Suprapubic skin (tissue), 4 donors: Measurements from ENCODE around the gene MPEG1. TPM values are rescaled to one million over a fixed set of nuclear protein-coding genes. Genes with fewer than 3 reads are reported as not detected.

Experiments
- DNase-seq, 2 donors: peaks; one replicate each; pipeline ENCODE4 v3.0.0-alpha.2; 2019; ENCODE audit warnings: low spot score in 2 of 2
- H3K27ac ChIP-seq: fragments of 200-600 bp; sonication (generic); one replicate; pipeline ENCODE4 v1.5.1; 2019
- H3K27me3 ChIP-seq: fragments of 200-600 bp; sonication (generic); one replicate; pipeline ENCODE4 v1.5.1; 2019
- H3K36me3 ChIP-seq: fragments of 200-600 bp; sonication (generic); one replicate; pipeline ENCODE4 v1.5.1; 2019
- H3K4me1 ChIP-seq: fragments of 200-600 bp; sonication (generic); one replicate; pipeline ENCODE4 v1.5.1; 2019
- H3K4me3 ChIP-seq: fragments of 200-600 bp; sonication (generic); one replicate; pipeline ENCODE4 v1.5.1; 2019; ENCODE audit warnings: mild to moderate bottlenecking
- H3K9me3 ChIP-seq: fragments of 200-600 bp; sonication (generic); one replicate; pipeline ENCODE4 v1.5.1; 2019
- CTCF ChIP-seq, 2 donors: fragments of 200-600 bp in 1 of 2; fragments of 450-650 bp in 1 of 2; sonication (generic) in 1 of 2; IDR thresholded peaks; one replicate each; pipeline ENCODE4 v1.5.1; 2016 to 2019; ENCODE audit warnings: antibody characterized with exemption in 2 of 2, mild to moderate bottlenecking in 1 of 2, moderate library complexity in 1 of 2
- EP300 ChIP-seq: sonication (generic); formaldehyde crosslinking; IDR thresholded peaks from one replicate; pipeline ENCODE4 v1.6.1; 2017; ENCODE audit warnings: antibody characterized with exemption
- POLR2A ChIP-seq, 2 donors: fragments of 450-650 bp; IDR thresholded peaks; one replicate each; pipeline ENCODE4 v1.6.1; 2017; ENCODE audit warnings: antibody characterized with exemption in 2 of 2, mild to moderate bottlenecking in 2 of 2, moderate library complexity in 2 of 2
- POLR2AphosphoS5 ChIP-seq, 3 donors: sonication (generic); formaldehyde crosslinking; IDR thresholded peaks; one replicate each; pipeline ENCODE4 v1.6.1; 2017; ENCODE audit warnings: antibody characterized with exemption in 3 of 3
- WGBS: methylation state at CpG from one replicate; pipeline ENCODE4 v1.1.5; 2018; 5-methylcytosine and 5-hydroxymethylcytosine counted together
- total RNA-seq, 4 donors: library from RNA; depleted of rRNA; stranded (reverse); fragments of >200 nt; gene quantifications; one replicate each; pipeline ENCODE4 v1.1.0, GENCODE V29; 2016

MPEG1 gene
- total RNA-seq, 4 donors from 2014 or later = 2.3 to 4.5 (median 2.9) TPM

- WGBS = 40% methylated on average over 2 of the region's 2 CpGs
- no peaks in the 10 kb centered on the region for H3K9me3 ChIP-seq
- H3K36me3 ChIP-seq = no peaks in the 10 kb centered on the region
- no peak overlapping the region for H3K4me3 ChIP-seq
- no peaks in the 10 kb centered on the region for H3K27me3 ChIP-seq
- TF ChIP-seq POLR2AphosphoS5 (IDR thresholded peaks at IDR 0.05) = no peak
- no peak for TF ChIP-seq EP300
- TF ChIP-seq CTCF (IDR thresholded peaks at IDR 0.05) = no peak
- DNase-seq = no peak
- peak overlapping the region; percentile 30 for H3K27ac ChIP-seq
- peaks cover 25% of the 10 kb centered on the region for H3K4me1 ChIP-seq
Measured at GRCh38 chr11:59223611-59224010, 10.9 kb upstream of the MPEG1 start.

DNA sequence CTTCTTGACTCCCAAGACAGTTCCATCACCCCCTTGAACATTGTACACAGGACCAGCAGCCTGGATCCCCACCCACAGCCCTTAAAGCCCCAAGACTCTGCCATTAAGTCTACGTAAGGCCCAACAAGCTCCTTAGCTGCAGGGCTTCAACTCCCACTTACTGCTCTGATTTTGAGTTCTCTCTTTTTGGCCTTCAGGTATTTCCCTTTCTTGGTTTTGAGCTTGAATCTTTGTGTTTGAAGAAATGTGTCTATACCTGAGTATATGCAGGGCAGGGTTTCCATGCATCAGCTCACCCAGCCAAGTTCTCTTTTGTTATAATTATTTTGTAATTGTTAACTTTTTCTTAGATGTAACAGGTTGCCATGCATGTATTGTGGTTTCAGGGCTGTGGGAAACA is 10.4 kb upstream of the MPEG1 start:
- DNase-seq = no peak
- H3K4me3 ChIP-seq = no peak overlapping the region
- H3K9me3 ChIP-seq = no peaks in the 10 kb centered on the region
- TF ChIP-seq POLR2A (IDR thresholded peaks at IDR 0.05) (no peak), CTCF (IDR thresholded peaks at IDR 0.05) (no peak), POLR2AphosphoS5 (IDR thresholded peaks at IDR 0.05) (no peak), EP300 (no peak)
- H3K27me3 ChIP-seq = no peaks in the 10 kb centered on the region
- no peaks in the 10 kb centered on the region for H3K36me3 ChIP-seq
- H3K4me1 ChIP-seq = peaks cover 25% of the 10 kb centered on the region
- no peak overlapping the region for H3K27ac ChIP-seq
- 90% methylated on average over 1 of the region's 1 CpG for WGBS

DNA sequence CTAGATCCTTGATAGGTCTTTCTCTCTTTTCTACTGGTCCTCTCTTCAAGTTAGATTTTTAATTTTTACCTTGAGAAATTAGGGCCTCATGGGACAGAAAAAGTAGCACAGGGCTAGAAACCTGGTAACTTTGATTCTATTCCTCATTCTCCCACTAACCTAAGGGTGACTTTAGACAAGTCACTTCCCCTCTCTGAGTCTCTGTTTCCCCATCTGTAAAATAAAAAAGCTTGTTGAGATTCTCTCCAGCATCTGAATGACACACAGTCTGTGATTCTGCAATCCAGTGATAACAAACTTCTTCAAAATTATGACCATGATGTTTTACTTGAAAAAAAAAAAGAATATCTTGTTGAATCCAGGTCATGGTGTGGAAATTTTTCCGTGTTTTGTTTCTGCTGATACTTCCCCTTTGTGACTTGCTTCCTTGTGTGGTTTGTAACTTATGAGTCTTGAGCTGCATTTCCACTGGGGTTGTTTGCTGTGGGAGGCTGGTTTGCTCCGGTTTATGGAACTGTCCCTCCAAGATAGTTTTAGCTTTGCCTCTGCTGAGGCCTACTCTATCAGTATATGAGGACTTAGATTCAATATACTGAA is 9.8 kb upstream of the MPEG1 start:
- no peaks in the 10 kb centered on the region for H3K36me3 ChIP-seq
- peak overlapping the region; percentile 15 for H3K27ac ChIP-seq
- peaks cover 26% of the 10 kb centered on the region for H3K4me1 ChIP-seq
- H3K4me3 ChIP-seq = no peak overlapping the region
- H3K9me3 ChIP-seq = no peaks in the 10 kb centered on the region
- no peak for DNase-seq
- no peaks in the 10 kb centered on the region for H3K27me3 ChIP-seq
- no peak for TF ChIP-seq POLR2A (IDR thresholded peaks at IDR 0.05)
- TF ChIP-seq EP300 = no peak
- TF ChIP-seq CTCF (IDR thresholded peaks at IDR 0.05) = no peak
- TF ChIP-seq POLR2AphosphoS5 (IDR thresholded peaks at IDR 0.05) = no peak
- 83% methylated on average over 2 of the region's 2 CpGs for WGBS

DNA sequence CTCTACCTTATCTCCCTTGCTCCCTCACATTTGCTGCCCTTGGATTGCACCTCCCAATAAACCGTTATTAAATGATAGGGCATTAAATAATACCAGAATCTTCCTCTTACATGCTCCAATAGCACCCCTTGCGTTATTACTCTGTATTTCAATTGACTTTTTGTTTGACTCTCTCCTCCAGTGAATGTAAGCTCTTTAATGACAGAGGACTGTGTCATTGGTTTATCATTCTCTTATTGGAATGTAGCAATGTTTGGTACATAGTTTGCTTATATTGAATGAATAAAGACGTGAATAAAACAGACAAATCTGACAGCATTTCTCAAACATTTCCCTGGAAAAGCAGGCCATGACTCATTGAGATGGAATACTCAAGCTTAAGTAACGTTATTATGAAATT is 8.7 kb upstream of the MPEG1 start:
- Histone ChIP-seq H3K27me3 (no peaks in the 10 kb centered on the region), H3K4me3 (no peak overlapping the region), H3K4me1 (peaks cover 36% of the 10 kb centered on the region), H3K9me3 (no peaks in the 10 kb centered on the region), H3K36me3 (no peaks in the 10 kb centered on the region), H3K27ac (no peak overlapping the region)
- no peak for DNase-seq
- no peak for TF ChIP-seq POLR2A (IDR thresholded peaks at IDR 0.05)
- TF ChIP-seq CTCF (IDR thresholded peaks at IDR 0.05) = no peak
- TF ChIP-seq EP300 = no peak
- TF ChIP-seq POLR2AphosphoS5 (IDR thresholded peaks at IDR 0.05) = no peak
- 60% methylated on average over 4 of the region's 4 CpGs for WGBS

GRCh38 chr11:59219836-59220235 is 7.1 kb upstream of the MPEG1 start:
- TF ChIP-seq POLR2A (IDR thresholded peaks at IDR 0.05) (no peak), POLR2AphosphoS5 (IDR thresholded peaks at IDR 0.05) (no peak)
- no peak overlapping the region for H3K27ac ChIP-seq
- no peaks in the 10 kb centered on the region for H3K9me3 ChIP-seq
- H3K36me3 ChIP-seq = no peaks in the 10 kb centered on the region
- H3K4me1 ChIP-seq = peaks cover 38% of the 10 kb centered on the region
- H3K27me3 ChIP-seq = no peaks in the 10 kb centered on the region
- 74% methylated on average over 4 of the region's 4 CpGs for WGBS
- DNase-seq = no peak
- H3K4me3 ChIP-seq = no peak overlapping the region

GRCh38 chr11:59218893-59219292 is 6.2 kb upstream of the MPEG1 start:
- 54% methylated on average over 2 of the region's 2 CpGs for WGBS
- no peak for TF ChIP-seq CTCF (IDR thresholded peaks at IDR 0.05)
- no peak for TF ChIP-seq POLR2A (IDR thresholded peaks at IDR 0.05)
- no peak for TF ChIP-seq EP300
- no peak for TF ChIP-seq POLR2AphosphoS5 (IDR thresholded peaks at IDR 0.05)
- no peak for DNase-seq
- Histone ChIP-seq H3K9me3 (no peaks in the 10 kb centered on the region), H3K27ac (no peak overlapping the region), H3K36me3 (no peaks in the 10 kb centered on the region), H3K4me3 (no peak overlapping the region), H3K27me3 (no peaks in the 10 kb centered on the region), H3K4me1 (peaks cover 31% of the 10 kb centered on the region)
